GM06990 (cell line): ENCODE results near the gene DMD.

Experiments
- DNase-seq: peaks from one replicate; pipeline ENCODE4 v3.0.0-alpha.2; 2011; ENCODE audit not compliant: insufficient read length; ENCODE audit errors: extremely low read depth
- H3K27me3 ChIP-seq: replicated peaks from 2 replicates; pipeline ENCODE4 v1.6.0; 2011; ENCODE audit warnings: low read length; ENCODE audit not compliant: control insufficient read depth, insufficient read depth
- H3K36me3 ChIP-seq: 2 replicates; pipeline ENCODE4 v1.5.1; 2011; ENCODE audit warnings: low read length; ENCODE audit not compliant: control insufficient read depth, insufficient read depth
- H3K4me3 ChIP-seq: replicated peaks from 2 replicates; pipeline ENCODE4 v1.5.1; 2011; ENCODE audit warnings: low read depth, mild to moderate bottlenecking, control low read depth, low read length
- CTCF ChIP-seq: IDR thresholded peaks from 2 replicates; pipeline ENCODE4 v1.5.1; 2011; ENCODE audit warnings: low read length, control low read depth, mild to moderate bottlenecking, inconsistent platforms; ENCODE audit not compliant: insufficient read depth, poor library complexity, severe bottlenecking

DMD gene

GRCh38 chrX:32678487-32678886 lies 532.9 kb downstream of the DMD start:
- H3K27me3 ChIP-seq: no peaks in the 10 kb centered on the region
- H3K4me3 ChIP-seq: no peak overlapping the region
- no peaks in the 10 kb centered on the region for H3K36me3 ChIP-seq
- no peak for DNase-seq
- TF ChIP-seq CTCF: no peak

- DNase-seq: no peak
- no peaks in the 10 kb centered on the region for H3K36me3 ChIP-seq
- H3K4me3 ChIP-seq: no peak overlapping the region
- no peaks in the 10 kb centered on the region for H3K27me3 ChIP-seq
- peak; percentile 10 for TF ChIP-seq CTCF
Observed at GRCh38 chrX:32673193-32673592, 538.2 kb downstream of the DMD start.

- no peaks in the 10 kb centered on the region for H3K27me3 ChIP-seq
- DNase-seq: no peak
- TF ChIP-seq CTCF: no peak
- no peaks in the 10 kb centered on the region for H3K36me3 ChIP-seq
- H3K4me3 ChIP-seq: no peak overlapping the region
Observed at GRCh38 chrX:32662516-32662915, 548.8 kb downstream of the DMD start.

- no peak for DNase-seq
- Histone ChIP-seq H3K4me3 (no peak overlapping the region), H3K36me3 (no peaks in the 10 kb centered on the region), H3K27me3 (no peaks in the 10 kb centered on the region)
- TF ChIP-seq CTCF: no peak
Observed at GRCh38 chrX:32644476-32645245, 566.7 kb downstream of the DMD start.

- H3K27me3 ChIP-seq: no peaks in the 10 kb centered on the region
- H3K36me3 ChIP-seq: no peaks in the 10 kb centered on the region
- DNase-seq: no peak
- H3K4me3 ChIP-seq: no peak overlapping the region
- TF ChIP-seq CTCF: no peak
Observed at GRCh38 chrX:32642283-32642682, 569.1 kb downstream of the DMD start.

GRCh38 chrX:32618154-32618553 lies 593.2 kb downstream of the DMD start:
- Histone ChIP-seq H3K27me3 (no peaks in the 10 kb centered on the region), H3K36me3 (no peaks in the 10 kb centered on the region), H3K4me3 (no peak overlapping the region)
- DNase-seq: no peak
- no peak for TF ChIP-seq CTCF
